Thoracic aorta (tissue), 2 donors: ENCODE data around the gene PDPK1. TPM values are rescaled to one million over a fixed set of nuclear protein-coding genes. Genes with fewer than 3 reads are reported as not detected.

Experiments used
- ATAC-seq: fragments of 150-250 bp; one replicate; pipeline ENCODE4 v1.8.0; 2017; ENCODE audit warnings: low read depth; ENCODE audit not compliant: insufficient number of reproducible peaks, low FRiP score
- DNase-seq: peaks from one replicate; pipeline ENCODE4 v3.0.0-alpha.2; 2020; ENCODE audit warnings: low spot score
- H3K27ac ChIP-seq, 2 donors: fragments of 200-600 bp; sonication (generic); 1 replicate in 1 of 2; 2 replicates in 1 of 2; pipeline ENCODE4 v1.5.1; 2016; ENCODE audit warnings: mild to moderate bottlenecking in 2 of 2, moderate library complexity in 2 of 2
- H3K27me3 ChIP-seq: fragments of 200-600 bp; sonication (generic); replicated peaks from 2 replicates; pipeline ENCODE4 v1.6.0; 2016; ENCODE audit warnings: mild to moderate bottlenecking; ENCODE audit not compliant: insufficient read depth
- H3K36me3 ChIP-seq: fragments of 200-600 bp; sonication (generic); one replicate; pipeline ENCODE4 v1.5.1; 2016
- H3K4me1 ChIP-seq, 2 donors: fragments of 200-600 bp; sonication (generic); 1 replicate in 1 of 2; 2 replicates in 1 of 2; pipeline versions ENCODE4 v1.5.1 to v1.6.0; 2016; ENCODE audit warnings: low read depth in 2 of 2, mild to moderate bottlenecking in 1 of 2; ENCODE audit not compliant: control insufficient read depth in 1 of 2
- H3K4me3 ChIP-seq: fragments of 200-600 bp; sonication (generic); 2 replicates; pipeline ENCODE4 v1.5.1; 2016; ENCODE audit warnings: mild to moderate bottlenecking
- H3K9me3 ChIP-seq: fragments of 200-600 bp; sonication (generic); 2 replicates; pipeline ENCODE4 v1.5.1; 2016
- total RNA-seq, 2 donors: library from RNA; depleted of rRNA; stranded (reverse); fragments of >200 nt; gene quantifications; one replicate each; pipeline versions ENCODE4 v1.1.0 to v1.2.3, GENCODE V29; 2016
- TF ChIP-seq, protein P1 (sequence below): fragments of 200-600 bp; sonication (generic); IDR thresholded peaks from one replicate; pipeline ENCODE4 v1.5.1; 2019; ENCODE audit warnings: antibody characterized with exemption

PDPK1 gene
- total RNA-seq, 2 donors from 2014 or later: 31.9 to 44.3 TPM

DNA sequence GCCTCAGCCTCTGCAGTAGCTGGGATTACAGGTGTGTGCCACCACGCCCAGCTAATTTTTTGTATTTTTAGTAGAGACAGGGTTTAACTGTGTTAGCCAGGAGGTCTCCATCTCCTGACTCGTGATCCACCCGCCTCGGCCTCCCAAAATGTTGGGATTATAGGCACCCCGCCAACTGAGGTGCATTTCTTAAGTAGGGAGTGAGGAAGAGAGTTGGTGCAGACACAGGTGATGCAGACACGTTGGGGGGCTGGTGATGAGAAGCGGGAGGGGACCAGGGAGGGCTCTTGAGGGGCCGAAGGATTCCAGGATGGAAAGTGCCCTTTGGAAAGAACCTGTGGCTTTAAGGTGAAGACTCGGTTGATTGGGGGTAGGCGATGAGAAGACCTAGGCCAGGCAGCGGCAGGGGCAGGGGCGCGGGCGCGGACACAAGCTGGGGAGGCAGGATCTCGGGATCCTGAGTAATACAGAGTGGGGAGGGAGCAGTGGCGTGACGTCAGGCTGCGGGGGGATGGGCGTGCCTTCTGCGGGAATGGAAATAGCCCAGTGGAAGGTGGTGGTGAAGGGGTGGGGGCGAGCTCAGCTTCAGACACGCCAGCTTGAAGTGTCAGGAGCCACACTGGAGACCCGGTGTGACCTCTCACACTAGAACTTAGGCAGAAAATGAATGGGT lies 26.6 kb upstream of the PDPK1 start:
- Histone ChIP-seq H3K36me3 (no peaks in the 10 kb centered on the region), H3K9me3 (no peaks in the 10 kb centered on the region), H3K4me1 (peaks cover 8 to 29% of the 10 kb centered on the region in 2 donors), H3K27ac (no peak overlapping the region), H3K4me3 (peak overlapping the region; percentile 23), H3K27me3 (no peaks in the 10 kb centered on the region)
- DNase-seq (no peak), ATAC-seq (no peak)
- TF ChIP-seq, protein P1, sequence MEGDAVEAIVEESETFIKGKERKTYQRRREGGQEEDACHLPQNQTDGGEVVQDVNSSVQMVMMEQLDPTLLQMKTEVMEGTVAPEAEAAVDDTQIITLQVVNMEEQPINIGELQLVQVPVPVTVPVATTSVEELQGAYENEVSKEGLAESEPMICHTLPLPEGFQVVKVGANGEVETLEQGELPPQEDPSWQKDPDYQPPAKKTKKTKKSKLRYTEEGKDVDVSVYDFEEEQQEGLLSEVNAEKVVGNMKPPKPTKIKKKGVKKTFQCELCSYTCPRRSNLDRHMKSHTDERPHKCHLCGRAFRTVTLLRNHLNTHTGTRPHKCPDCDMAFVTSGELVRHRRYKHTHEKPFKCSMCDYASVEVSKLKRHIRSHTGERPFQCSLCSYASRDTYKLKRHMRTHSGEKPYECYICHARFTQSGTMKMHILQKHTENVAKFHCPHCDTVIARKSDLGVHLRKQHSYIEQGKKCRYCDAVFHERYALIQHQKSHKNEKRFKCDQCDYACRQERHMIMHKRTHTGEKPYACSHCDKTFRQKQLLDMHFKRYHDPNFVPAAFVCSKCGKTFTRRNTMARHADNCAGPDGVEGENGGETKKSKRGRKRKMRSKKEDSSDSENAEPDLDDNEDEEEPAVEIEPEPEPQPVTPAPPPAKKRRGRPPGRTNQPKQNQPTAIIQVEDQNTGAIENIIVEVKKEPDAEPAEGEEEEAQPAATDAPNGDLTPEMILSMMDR: no peak

GRCh38 chr16:2511996-2512734 lies 25.7 kb upstream of the PDPK1 start:
- no peak overlapping the region for H3K4me3 ChIP-seq
- ATAC-seq (no peak), DNase-seq (no peak)
- H3K27ac ChIP-seq: no peak overlapping the region
- no peaks in the 10 kb centered on the region for H3K27me3 ChIP-seq
- H3K9me3 ChIP-seq: no peaks in the 10 kb centered on the region
- TF ChIP-seq, protein P1: no peak
- no peaks in the 10 kb centered on the region for H3K36me3 ChIP-seq
- peaks cover 15 to 38% of the 10 kb centered on the region in 2 donors for H3K4me1 ChIP-seq

GRCh38 chr16:2512735-2513404 lies 25.0 kb upstream of the PDPK1 start:
- peak overlapping the region; percentile 96 for H3K4me3 ChIP-seq
- peak overlapping the region in 1 of 2 donors; percentile 96 for H3K27ac ChIP-seq
- ATAC-seq (no peak), DNase-seq (no peak)
- TF ChIP-seq, protein P1: no peak
- no peaks in the 10 kb centered on the region for H3K36me3 ChIP-seq
- H3K9me3 ChIP-seq: no peaks in the 10 kb centered on the region
- no peaks in the 10 kb centered on the region for H3K27me3 ChIP-seq
- H3K4me1 ChIP-seq: peaks cover 17 to 45% of the 10 kb centered on the region in 2 donors

- Histone ChIP-seq H3K36me3 (no peaks in the 10 kb centered on the region), H3K27ac (peak within 1 kb of the TSS; percentile 96 to 97), H3K27me3 (no peaks in the 10 kb centered on the region), H3K9me3 (no peaks in the 10 kb centered on the region), H3K4me3 (peak within 1 kb of the TSS; percentile 96), H3K4me1 (peaks cover 25 to 53% of the 10 kb centered on the region in 2 donors)
- TF ChIP-seq, protein P1: no peak
- DNase-seq (peak; percentile 67), ATAC-seq (peak; percentile 86)
These were observed 24.2 kb upstream of the PDPK1 start, which contains the start of gene ATP6V0C for GRCh38 chr16:2513405-2514332. TSS of gene ATP6V0C (plus strand) at chr16:2513952. CDS start at chr16:2514104, 152 bp downstream.
